Neural progenitor cell (in vitro differentiated cells): Measurements from ENCODE around the gene PPIL6. TPM values are rescaled to one million over a fixed set of nuclear protein-coding genes. Genes with fewer than 3 reads are reported as not detected.

Experiments
- DNase-seq: peaks from one replicate; pipeline ENCODE4 v3.0.0-alpha.2; 2016; ENCODE audit warnings: low spot score
- H2AFZ ChIP-seq: fragments of 200-600 bp; sonication (generic); replicated peaks from 2 replicates; pipeline ENCODE4 v1.6.1; 2016; ENCODE audit warnings: antibody characterized with exemption
- H3F3A ChIP-seq: fragments of 200-600 bp; sonication (generic); 2 replicates; pipeline ENCODE4 v1.6.1; 2016; ENCODE audit warnings: antibody characterized with exemption, low read depth
- H3K27ac ChIP-seq: fragments of 200-600 bp; sonication (generic); 2 replicates; pipeline ENCODE4 v1.5.1; 2016; ENCODE audit warnings: mild to moderate bottlenecking
- H3K27me3 ChIP-seq: fragments of 200-600 bp; sonication (generic); 2 replicates; pipeline ENCODE4 v1.6.1; 2016; ENCODE audit warnings: mild to moderate bottlenecking, moderate library complexity
- H3K36me3 ChIP-seq: fragments of 200-600 bp; sonication (generic); 2 replicates; pipeline ENCODE4 v1.5.1; 2016
- H3K4me1 ChIP-seq: fragments of 200-600 bp; sonication (generic); 2 replicates; pipeline ENCODE4 v1.6.1; 2016; ENCODE audit warnings: mixed run types
- H3K4me2 ChIP-seq: fragments of 200-600 bp; sonication (generic); 2 replicates; pipeline ENCODE4 v1.6.1; 2016
- H3K4me3 ChIP-seq: fragments of 200-600 bp; sonication (generic); 2 replicates; pipeline ENCODE4 v1.5.1; 2016
- H3K79me2 ChIP-seq: fragments of 200-600 bp; sonication (generic); 2 replicates; pipeline ENCODE4 v1.6.1; 2016; ENCODE audit warnings: low read depth
- H3K9ac ChIP-seq: fragments of 200-600 bp; sonication (generic); 2 replicates; pipeline ENCODE4 v1.6.1; 2016
- H3K9me3 ChIP-seq: fragments of 200-600 bp; sonication (generic); 2 replicates; pipeline ENCODE4 v1.5.1; 2016; ENCODE audit warnings: low read depth
- H4K20me1 ChIP-seq: fragments of 200-600 bp; sonication (generic); 2 replicates; pipeline ENCODE4 v1.6.1; 2016; ENCODE audit warnings: low read depth
- H3K27ac Mint-ChIP-seq: 3 replicates; pipeline ENCODE4 v1.8.0; 2021; ENCODE audit warnings: mixed read lengths
- H3K27me3 Mint-ChIP-seq: 2 replicates; pipeline ENCODE4 v1.8.0; 2022; ENCODE audit warnings: low read depth, mild to moderate bottlenecking, inconsistent platforms, moderate library complexity, mixed read lengths; ENCODE audit not compliant: insufficient read depth
- H3K36me3 Mint-ChIP-seq: 3 replicates; pipeline ENCODE4 v1.8.0; 2021; ENCODE audit warnings: mixed read lengths
- H3K4me1 Mint-ChIP-seq: 3 replicates; pipeline ENCODE4 v1.8.0; 2021; ENCODE audit warnings: mixed read lengths
- H3K4me3 Mint-ChIP-seq: 3 replicates; pipeline ENCODE4 v1.8.0; 2021; ENCODE audit warnings: mild to moderate bottlenecking, moderate library complexity, mixed read lengths
- H3K9me3 Mint-ChIP-seq: 3 replicates; pipeline ENCODE4 v1.8.0; 2020; ENCODE audit warnings: mixed read lengths
- CTCF ChIP-seq: fragments of 200-600 bp; sonication (generic); IDR thresholded peaks from 2 replicates; pipeline ENCODE4 v1.5.1; 2017; ENCODE audit warnings: antibody characterized with exemption, mild to moderate bottlenecking
- EZH2 ChIP-seq: fragments of 200-600 bp; sonication (generic); IDR thresholded peaks from 2 replicates; pipeline ENCODE4 v1.6.1; 2017; ENCODE audit warnings: antibody characterized with exemption, mild to moderate bottlenecking, moderate library complexity
- EZH2phosphoT487 ChIP-seq: fragments of 200-600 bp; sonication (generic); IDR thresholded peaks from 2 replicates; pipeline ENCODE4 v1.6.1; 2017; ENCODE audit warnings: antibody characterized with exemption
- total RNA-seq: library from RNA; depleted of rRNA; stranded (reverse); fragments of >200 nt; gene quantifications from 2 replicates; pipeline ENCODE4 v1.2.3, GENCODE V29; 2015; ENCODE audit warnings: low replicate concordance

Gene PPIL6
- total RNA-seq, 1 donor from 2014 or later: 7.9 TPM

GRCh38 chr6:109348226-109348625, 92.2 kb downstream of the PPIL6 start:
- H3K36me3 ChIP-seq: no peaks in the 10 kb centered on the region
- H3K4me3 ChIP-seq: no peak overlapping the region
- no peaks in the 10 kb centered on the region for H3K79me2 ChIP-seq
- H3K4me1 ChIP-seq: no peaks in the 10 kb centered on the region
- Mint-ChIP-seq H3K4me1 (peaks cover 2% of the 10 kb centered on the region), H3K27me3 (peaks cover 7% of the 10 kb centered on the region), H3K36me3 (peaks cover 5% of the 10 kb centered on the region), H3K27ac (no peak overlapping the region), H3K4me3 (no peak overlapping the region), H3K9me3 (no peaks in the 10 kb centered on the region)
- DNase-seq: no peak
- H4K20me1 ChIP-seq: no peaks in the 10 kb centered on the region
- no peaks in the 10 kb centered on the region for H3F3A ChIP-seq
- H3K9me3 ChIP-seq: no peaks in the 10 kb centered on the region
- H2AFZ ChIP-seq: no peak overlapping the region
- H3K27ac ChIP-seq: no peak overlapping the region
- no peak overlapping the region for H3K9ac ChIP-seq
- TF ChIP-seq EZH2phosphoT487: no peak
- TF ChIP-seq EZH2: no peak
- TF ChIP-seq CTCF: no peak
- H3K27me3 ChIP-seq: no peaks in the 10 kb centered on the region
- no peak overlapping the region for H3K4me2 ChIP-seq

- H3K9me3 Mint-ChIP-seq: no peaks in the 10 kb centered on the region
Measured at GRCh38 chr6:109347779-109348178, 92.6 kb downstream of the PPIL6 start.

GRCh38 chr6:109345986-109346385, 94.4 kb downstream of the PPIL6 start:
- no peak overlapping the region for H3K4me2 ChIP-seq
- no peaks in the 10 kb centered on the region for H3K4me1 ChIP-seq
- TF ChIP-seq CTCF (no peak), EZH2 (no peak), EZH2phosphoT487 (no peak)
- H4K20me1 ChIP-seq: no peaks in the 10 kb centered on the region
- H3K9ac ChIP-seq: no peak overlapping the region
- H3F3A ChIP-seq: no peaks in the 10 kb centered on the region
- H3K27ac Mint-ChIP-seq: no peak overlapping the region
- H3K9me3 Mint-ChIP-seq: no peaks in the 10 kb centered on the region
- no peak overlapping the region for H3K4me3 ChIP-seq
- H3K36me3 ChIP-seq: no peaks in the 10 kb centered on the region
- H3K36me3 Mint-ChIP-seq: peaks cover 2% of the 10 kb centered on the region
- H3K27ac ChIP-seq: no peak overlapping the region
- H3K4me3 Mint-ChIP-seq: no peak overlapping the region
- peaks cover 6% of the 10 kb centered on the region for H3K27me3 Mint-ChIP-seq
- H2AFZ ChIP-seq: no peak overlapping the region
- no peaks in the 10 kb centered on the region for H3K79me2 ChIP-seq
- no peak for DNase-seq
- peaks cover 2% of the 10 kb centered on the region for H3K4me1 Mint-ChIP-seq
- no peaks in the 10 kb centered on the region for H3K9me3 ChIP-seq
- no peaks in the 10 kb centered on the region for H3K27me3 ChIP-seq

More at GRCh38 chr6:109347779-109348178, 92.6 kb downstream of the PPIL6 start:
- H3K27me3 Mint-ChIP-seq: peaks cover 7% of the 10 kb centered on the region
- Histone ChIP-seq H3K9ac (no peak overlapping the region), H3K4me2 (no peak overlapping the region), H2AFZ (no peak overlapping the region), H3K27me3 (no peaks in the 10 kb centered on the region), H3K9me3 (no peaks in the 10 kb centered on the region), H3F3A (no peaks in the 10 kb centered on the region), H3K4me1 (no peaks in the 10 kb centered on the region), H3K79me2 (no peaks in the 10 kb centered on the region), H3K27ac (no peak overlapping the region), H3K36me3 (no peaks in the 10 kb centered on the region), H4K20me1 (no peaks in the 10 kb centered on the region), H3K4me3 (no peak overlapping the region)
- no peak overlapping the region for H3K27ac Mint-ChIP-seq
- TF ChIP-seq CTCF: no peak
- TF ChIP-seq EZH2phosphoT487: no peak
- no peak for TF ChIP-seq EZH2
- DNase-seq: no peak
- peaks cover 3% of the 10 kb centered on the region for H3K36me3 Mint-ChIP-seq
- H3K4me3 Mint-ChIP-seq: no peak overlapping the region
- peaks cover 2% of the 10 kb centered on the region for H3K4me1 Mint-ChIP-seq
